ENCODE data around the gene NOS3.
"Not testable (repeated sequence)": the region's sequence is repeated elsewhere in the genome, so short reads cannot be mapped to it uniquely, and the experiment has no call there.

NOS3 gene

DNA sequence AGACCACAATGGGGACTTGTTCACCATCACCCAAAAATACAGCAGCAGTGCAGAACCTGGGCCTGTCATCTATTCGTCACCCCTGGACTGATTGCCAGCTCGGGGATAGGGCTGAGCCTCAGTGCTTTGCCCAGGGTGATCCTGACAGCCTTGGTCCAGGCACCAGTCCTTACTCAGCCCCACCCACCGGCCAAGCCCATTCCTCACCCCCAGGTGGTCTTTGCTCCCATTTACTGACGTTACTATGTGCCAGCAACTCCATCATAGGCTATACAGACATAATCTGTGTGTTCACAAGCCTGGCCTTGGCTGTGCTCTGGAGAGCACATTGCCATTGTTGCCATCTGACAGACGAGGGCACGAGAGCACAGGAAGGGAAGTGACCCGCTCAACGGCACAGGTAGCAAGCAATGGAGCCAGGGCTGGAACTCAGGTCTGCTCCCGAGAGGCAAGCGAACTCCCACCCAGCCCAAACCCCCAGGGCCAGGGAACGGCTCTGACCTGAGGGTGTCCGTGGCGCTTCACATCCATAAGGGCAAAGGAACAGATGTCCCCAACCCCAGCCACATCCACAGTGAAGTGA lies 26.6 kb downstream of the NOS3 start:
- no peak for DNase-seq (ENCODE audit: low spot score)

DNA sequence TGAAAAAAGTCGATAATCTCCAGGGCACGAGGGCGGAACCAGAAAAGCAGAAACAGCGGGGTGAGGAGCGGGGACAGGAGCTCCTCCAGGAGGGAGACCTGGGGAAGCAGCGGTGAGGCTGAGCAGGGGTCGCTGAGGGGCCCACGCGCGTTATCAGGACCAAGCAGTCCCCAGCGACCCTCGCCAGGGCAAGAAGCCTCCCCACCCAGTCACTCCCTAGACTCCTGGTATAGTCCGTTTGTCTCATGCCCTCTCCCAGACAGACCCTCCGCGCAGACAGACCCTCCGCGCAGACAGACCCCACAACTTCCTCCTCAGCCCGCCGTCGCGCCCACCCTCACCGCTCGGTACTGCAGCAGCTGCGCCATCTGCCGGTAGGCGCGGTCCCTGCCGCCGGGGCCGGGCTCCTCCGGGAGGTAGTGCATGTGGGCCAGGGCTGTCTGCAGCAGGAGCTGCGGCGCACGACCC lies 27.2 kb downstream of the NOS3 start:
- peak; percentile 93 for DNase-seq (ENCODE audit: low spot score)

DNA sequence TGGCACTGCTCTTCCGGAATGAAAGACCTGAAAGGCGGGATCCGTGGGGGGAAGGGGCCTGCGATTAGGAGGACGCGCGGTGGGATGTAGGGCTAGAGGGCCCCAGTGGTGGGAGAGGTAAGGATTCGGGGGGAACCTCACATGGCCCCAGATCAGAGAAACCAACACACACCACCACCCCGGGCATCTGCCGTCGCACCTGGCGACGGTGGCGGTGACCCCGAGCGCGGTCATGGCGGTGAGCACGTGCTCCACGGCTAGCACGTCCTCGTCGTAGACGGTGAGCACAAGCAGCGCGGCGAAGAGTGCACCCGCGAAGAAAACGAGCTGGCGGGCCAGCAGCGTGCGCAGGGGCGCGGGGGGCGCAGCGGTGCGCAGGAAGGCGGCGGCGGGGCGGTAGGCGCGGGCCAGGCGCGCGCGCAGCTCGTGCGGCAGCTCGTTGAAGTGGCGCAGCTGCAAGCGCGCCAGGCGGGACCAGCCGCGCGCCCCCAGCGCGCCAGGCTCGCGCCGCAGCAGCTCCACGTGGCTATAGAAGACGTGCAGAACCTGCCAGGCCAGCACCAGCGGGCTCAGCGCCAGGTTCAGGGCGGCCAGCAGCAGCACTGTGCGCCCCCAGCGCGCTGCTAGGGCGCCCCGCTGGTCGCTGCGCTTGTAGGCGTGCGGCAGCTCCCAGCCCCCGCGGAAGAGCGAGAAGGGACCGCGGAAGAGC lies 27.8 kb downstream of the NOS3 start:
- no peak for DNase-seq (ENCODE audit: low spot score)

DNA sequence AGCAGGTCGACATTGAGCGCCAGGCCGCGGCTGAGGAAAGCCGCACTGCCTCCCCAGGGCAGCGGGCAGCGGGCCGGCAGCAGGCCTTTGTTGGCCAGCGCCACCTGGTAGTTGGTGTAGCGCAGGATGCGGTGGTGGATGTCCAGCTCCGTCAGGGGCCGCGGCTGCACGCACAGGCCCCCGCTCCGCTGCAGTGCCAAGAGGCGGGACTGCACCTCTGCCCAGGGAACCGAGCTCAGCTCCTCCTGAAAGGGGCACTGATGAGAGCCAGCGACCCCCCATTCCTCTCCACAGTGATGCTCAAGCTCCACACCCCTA lies 28.3 kb downstream of the NOS3 start:
- DNase-seq (ENCODE audit: low spot score): no peak

DNA sequence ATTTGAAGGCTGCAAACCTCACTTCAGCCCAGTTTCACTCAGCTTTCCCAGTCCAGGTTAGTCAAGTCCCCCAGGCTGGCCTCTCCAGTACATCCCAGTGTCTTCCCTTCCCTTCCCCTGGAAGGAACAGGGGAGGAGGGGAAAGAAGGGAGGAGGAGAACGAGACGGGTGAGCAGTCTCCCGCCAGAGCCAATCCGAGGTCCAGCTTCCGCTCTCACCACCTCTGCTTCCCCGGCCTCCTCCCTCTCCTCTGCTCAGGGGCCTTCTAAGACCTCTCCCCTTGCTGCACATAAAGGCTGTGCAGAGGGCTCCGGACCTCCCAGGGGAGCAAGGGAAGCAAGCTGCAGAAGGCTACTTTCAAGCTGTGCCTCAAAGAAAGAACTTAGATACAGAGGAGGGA lies 29.4 kb downstream of the NOS3 start:
- DNase-seq (ENCODE audit: low spot score): no peak

DNA sequence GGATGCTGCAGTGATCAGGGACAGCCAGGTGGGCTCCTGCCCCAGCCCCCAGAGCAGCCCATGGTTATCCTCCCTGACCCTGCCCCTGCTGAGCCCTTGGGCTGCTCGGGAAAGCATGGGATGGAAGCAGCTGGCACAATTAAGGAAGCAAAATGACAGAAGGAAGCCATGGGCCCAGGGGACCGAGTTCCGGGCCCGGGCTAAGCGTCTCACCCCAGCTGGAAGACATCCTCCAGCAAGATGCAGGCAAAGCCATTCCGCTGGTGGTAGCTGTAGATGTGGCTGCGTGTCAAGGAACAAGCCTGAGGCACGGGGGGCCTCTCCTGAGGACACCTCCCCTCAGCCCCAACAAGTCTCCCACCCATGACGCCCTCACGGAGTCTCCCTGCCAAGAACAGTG lies 32.4 kb downstream of the NOS3 start:
- DNase-seq (ENCODE audit: low spot score): peak; percentile 73

DNA sequence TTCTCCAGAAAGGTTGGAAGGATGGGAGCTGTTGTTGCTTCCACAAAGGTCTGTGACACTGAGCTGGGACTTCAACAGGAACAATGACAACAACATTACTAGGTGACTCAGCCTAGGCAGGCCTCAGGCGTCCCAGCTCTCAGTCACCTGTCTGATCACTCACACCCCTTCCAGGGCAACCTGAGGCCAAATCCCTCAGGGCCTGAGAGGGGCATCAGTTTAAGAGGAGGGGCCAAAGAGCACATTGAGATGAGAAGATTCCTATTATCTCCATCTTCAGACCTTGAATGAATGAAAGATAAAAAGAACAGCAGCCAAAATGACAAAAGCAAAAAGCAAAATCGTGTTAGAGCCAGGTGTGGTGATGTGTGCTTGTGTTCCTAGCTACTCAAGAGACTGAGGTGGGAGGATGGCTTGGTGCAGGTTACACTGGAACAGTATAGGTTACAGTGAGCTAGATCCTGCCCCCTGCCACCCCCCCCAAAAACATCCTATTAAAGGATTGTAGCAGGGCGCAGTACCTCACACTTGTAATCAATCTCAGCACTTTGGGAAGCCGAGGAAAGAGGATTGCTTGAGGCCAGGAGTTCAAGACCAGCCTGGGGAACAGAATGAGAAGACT lies 33.7 kb downstream of the NOS3 start, which contains the start of gene ATG9B:
Gene ATG9B, minus strand, starts transcription at position 60 of the 622 bp plus-strand sequence. CDS start 71 bp downstream, outside the sequence.
- DNase-seq (ENCODE audit: low spot score): no peak

DNA sequence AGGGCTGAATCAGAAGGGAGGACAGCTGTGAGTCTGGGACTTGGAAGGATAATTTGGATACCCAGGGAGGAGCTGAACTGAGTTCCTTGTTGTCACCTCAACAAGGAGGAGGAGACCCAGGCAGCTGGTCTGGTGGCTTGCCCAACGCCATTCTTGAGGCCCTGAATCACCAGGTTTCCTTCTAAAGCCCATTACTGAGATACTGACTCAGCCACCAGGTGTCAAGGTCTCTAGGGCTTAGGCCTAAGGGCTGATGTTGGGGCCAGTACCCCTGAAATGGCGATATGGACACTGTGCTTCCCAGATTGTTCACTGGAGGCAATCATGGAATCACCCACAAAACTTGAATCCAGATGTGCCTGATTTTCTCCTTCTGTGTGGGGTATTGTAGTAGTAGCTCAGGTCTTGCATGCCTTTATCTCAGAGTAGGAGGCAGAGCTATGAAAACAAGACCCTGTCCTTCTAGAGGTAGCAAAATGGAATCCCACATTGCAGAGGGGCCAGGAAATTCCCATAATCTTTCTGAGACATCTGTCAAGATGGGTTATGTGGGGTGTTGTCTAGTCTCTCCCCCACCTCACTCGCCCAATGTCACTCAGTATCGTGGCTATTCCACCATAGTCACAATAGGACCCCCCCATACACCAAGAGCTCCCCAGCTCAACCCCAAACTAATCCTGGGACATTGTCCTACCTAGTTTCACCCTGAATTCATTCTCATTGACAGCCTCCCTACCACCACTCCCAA lies 35.3 kb downstream of the NOS3 start:
- DNase-seq (ENCODE audit: low spot score): no peak

DNA sequence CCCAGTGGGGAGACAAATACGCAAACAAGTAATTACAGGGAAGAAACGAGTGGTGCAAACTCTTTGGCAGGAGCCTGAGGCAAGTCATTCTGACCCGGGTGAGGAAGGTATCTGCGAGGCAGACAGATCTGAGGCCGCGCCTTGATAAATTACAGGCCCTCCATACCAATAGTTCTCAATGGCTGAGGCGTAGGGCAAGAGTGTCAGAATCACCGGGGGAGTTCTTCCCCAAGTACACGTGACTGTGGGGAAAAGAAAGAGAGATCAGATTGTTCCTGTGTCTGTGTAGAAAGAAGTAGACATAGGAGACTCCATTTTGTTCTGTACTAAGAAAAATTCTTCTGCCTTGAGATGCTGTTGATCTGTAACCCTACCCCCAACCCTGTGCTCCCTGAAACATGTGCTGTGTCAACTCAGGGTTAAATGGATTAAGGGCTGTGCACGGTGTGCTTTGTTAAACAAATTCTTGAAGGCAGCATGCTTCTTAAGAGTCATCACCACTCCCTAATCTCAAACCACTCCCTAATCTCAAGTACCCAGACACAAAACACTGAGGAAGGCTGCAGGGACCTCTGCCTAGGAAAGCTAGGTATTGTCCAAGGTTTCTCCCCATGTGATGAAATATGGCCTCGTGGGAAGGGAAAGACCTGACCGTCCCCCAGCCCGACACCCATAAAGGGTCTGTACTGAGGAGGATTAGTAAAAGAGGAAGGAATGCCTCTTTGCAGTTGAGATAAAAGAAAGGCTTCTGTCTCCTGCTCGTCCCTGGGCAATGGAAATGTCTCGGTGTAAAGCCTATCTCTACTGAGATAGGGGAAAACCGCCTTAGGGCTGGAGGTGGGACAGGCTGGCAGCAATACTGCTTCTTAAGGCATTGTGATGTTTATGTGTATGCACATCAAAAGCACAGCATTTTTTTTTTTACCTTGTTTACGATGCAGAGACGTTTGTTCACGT lies 36.2 kb downstream of the NOS3 start:
- not testable (repeated sequence) for DNase-seq (ENCODE audit: low spot score)

DNA sequence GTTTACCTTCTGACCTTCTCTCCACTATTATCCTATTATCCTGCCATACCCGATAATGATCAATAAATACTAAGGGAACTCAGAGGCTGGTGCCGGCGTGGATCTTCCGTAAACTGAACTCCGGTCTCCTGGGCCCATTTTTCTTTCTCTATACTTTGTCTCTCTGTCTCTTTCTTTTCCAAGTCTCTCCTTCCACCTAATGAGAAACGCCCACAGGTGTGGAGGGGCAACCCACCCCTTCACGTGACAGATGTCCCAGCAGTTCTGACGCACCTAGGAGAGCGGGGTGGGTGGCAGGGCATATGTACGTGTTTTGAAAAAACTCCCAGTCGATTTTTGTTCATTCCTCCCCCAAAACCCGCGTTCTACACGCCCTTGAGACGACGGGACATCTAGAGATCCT lies 36.9 kb downstream of the NOS3 start:
- not testable (repeated sequence) for DNase-seq (ENCODE audit: low spot score)

DNA sequence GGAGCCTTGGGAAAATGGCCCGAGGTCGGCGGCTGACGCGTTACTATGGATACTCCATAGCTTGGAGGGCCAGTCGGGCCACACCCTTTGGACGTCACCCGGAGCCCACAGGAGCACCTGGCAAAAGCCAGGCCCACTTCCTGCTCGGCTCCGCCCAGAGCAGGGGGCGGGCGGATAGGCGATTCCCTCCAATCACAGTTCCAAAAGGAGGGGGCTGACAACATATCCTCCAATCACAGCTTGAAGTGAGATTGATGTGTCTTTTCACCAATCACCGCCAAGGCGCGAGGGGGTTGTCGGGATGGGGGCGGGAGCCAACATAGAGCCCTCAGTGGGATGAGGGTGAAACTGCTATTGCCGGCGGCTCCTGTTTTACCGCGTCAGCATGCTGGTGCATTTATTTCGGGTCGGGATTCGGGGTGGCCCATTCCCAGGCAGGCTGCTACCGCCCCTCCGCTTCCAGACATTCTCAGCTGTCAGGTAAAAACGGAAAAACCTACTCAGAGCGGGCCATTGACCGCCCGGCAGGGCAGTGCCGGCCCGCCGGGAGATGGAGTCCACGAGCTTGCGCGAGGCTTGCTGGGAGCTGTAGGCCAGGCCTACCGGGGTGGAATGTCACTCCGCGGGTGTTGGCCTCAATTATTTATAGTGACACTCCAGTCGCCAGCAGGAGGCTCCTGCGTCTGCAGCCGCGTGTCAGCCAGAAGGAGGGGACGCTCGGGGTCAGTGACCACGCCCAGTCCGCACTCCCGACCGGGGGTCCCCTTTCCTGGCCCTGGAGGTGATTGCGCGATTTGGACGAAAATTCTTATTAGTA lies 37.5 kb downstream of the NOS3 start, which contains the start of gene ABCB8:
Gene ABCB8, plus strand, starts transcription at position 320 of the 817 bp plus-strand sequence. Its CDS starts 66 bp downstream, at position 386.
- peak; percentile 97 for DNase-seq (ENCODE audit: low spot score)

DNA sequence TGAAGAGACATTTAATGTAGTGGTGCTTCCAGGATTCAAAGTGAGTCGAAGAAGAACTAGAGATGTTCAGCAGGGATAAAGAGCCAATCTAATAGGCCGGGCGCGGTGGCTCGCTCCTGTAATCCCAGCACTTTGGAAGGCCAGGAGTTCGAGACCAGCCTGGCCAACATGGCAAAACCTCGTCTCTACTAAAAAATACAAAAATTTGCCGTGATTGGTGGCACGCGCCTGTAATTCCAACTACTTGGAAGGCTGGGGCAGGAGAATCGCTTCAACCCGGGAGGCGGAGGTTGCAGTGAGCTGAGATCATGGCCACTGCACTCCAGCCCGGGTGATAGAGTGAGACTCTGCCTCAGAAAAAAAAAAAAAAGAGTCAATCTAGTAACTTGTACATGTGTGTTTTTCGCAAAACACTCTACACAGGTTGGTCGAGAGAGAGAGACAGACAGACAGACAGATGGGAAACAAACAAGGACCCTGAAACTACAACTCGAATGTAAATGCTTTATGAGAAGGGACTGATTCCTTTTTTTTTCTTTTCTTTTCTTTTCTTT lies 38.2 kb downstream of the NOS3 start:
- DNase-seq (ENCODE audit: low spot score): no peak

DNA sequence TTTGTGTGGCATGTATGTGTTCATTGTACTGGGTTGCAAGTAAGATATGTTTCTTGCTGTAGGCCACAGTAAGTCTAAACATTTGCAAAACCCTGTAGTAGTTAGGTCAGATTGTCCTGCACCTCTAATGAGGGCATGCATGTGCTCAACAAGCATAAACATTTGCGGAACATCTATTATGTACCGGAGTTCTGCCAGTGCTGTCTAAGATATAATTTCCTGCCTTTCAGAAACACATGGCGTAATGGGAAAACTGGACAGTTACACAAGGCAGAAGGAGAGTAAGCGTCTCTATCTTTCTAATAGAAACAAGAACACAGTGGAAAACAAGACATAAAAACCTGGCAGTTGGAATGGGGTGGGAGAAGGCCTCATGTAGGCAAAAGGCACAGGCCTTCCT lies 40.2 kb downstream of the NOS3 start:
- no peak for DNase-seq (ENCODE audit: low spot score)

DNA sequence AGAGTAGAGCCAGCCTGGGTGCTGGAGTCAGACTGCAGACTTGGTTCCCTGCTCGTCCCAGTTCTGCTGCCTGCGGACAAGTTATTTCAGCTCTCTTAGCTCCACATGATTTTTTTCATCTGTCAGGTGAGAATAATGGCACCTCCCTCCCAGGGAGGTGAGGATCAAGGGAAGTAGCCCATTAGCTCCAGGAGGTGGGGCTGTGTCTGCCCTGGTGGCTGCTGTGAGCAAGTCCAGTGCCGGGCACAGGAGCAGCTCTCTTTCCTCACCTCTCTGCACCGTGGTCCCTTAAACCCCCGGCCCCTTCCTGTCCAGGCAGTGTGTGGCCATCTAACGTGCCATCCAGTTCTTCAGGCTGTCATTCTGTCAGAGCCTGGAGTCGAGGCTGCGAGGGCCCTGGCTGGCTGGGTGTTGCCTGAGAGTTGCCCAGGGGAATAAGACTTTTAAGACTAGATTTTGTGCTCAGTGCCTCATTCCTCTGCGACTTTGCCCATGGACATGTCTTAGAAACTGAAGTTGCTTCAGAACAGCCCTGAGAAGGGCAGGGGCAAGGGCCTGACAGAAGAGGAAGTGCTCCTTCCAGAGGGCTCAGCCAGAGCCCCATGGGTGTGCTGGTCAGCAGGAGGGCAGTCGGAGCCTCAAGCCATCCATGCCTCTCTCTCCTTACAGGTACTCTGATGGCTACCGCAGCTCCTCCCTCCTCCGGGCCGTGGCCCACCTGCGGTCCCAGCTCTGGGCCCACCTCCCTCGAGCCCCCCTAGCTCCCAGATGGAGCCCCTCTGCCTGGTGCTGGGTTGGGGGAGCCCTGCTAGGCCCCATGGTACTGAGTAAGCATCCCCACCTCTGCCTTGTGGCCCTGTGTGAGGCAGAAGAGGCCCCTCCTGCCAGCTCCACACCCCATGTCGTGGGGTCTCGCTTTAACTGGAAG lies 42.4 kb downstream of the NOS3 start:
- no peak for DNase-seq (ENCODE audit: low spot score)

DNA sequence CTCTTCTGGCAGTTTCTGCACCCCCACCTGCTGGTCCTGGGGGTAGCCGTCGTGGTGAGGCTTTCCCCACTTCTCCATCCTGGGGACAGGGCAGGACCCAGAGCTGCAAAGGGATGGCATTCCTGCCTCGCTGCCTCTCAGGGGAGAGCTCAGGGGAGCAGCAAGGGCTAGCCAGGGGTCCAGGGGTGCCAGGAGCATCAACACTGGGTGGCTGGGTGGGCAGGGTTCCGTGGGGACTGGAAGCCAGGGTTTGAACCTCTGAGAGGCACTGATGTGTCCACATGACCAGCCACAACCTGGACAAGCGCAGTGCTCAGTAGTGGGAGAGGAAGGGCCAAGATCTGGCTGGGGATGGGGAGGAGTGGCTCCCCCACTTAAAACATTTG lies 43.0 kb downstream of the NOS3 start:
- DNase-seq (ENCODE audit: low spot score): no peak

DNA sequence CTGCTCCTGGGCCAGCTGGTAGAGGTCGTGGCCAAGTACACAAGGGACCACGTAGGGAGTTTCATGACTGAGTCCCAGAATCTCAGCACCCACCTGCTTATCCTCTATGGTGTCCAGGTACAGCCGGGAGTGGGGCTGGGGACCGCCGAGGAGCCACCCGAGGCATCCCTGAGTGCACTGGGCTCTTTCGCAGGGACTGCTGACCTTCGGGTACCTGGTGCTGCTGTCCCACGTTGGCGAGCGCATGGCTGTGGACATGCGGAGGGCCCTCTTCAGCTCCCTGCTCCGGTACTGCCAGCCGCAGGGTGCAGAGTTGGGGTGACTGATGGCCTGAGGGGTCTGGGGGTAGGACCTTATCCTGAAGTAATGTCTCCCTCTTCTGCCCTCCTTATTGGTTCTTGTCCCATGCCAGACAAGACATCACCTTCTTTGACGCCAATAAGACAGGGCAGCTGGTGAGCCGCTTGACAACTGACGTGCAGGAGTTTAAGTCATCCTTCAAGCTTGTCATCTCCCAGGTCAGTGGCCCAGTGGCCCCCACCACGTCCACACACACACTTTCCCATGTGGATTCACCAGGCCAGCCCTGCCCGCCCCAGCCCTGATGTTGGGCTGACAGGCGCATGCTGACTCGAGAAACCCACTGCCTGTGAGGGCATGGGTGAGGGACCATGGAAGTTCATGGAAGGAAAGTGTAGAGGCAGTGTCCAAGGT lies 43.7 kb downstream of the NOS3 start:
- no peak for DNase-seq (ENCODE audit: low spot score)

DNA sequence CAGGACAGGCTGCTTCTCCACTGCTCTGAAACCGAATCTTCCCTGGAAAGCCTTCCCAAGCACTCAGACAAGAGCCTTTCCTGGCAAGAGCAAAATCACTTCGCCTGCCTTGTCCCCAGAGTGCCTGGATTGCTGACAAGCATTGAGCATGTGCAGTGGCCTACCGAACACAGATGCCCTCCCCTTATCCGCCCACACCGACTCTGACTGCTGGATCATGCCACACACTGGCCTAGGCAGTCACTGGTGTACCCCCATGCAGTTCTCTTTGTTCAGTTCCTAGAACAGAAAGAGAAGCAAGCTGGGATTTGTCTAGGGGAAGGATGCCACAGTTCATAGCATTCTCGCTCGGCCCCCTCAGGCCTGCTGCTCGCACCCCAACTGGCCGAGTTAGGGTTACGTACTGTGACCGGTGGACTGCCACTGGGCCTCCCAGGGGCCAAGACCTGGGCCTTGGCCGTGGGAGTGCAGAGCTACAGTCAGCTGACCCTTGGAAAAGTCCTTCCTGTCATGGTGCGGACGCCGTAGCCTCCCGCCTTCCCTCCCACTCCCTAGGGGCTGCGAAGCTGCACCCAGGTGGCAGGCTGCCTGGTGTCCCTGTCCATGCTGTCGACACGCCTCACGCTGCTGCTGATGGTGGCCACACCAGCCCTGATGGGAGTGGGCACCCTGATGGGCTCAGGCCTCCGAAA lies 44.4 kb downstream of the NOS3 start:
- DNase-seq (ENCODE audit: low spot score): no peak

DNA sequence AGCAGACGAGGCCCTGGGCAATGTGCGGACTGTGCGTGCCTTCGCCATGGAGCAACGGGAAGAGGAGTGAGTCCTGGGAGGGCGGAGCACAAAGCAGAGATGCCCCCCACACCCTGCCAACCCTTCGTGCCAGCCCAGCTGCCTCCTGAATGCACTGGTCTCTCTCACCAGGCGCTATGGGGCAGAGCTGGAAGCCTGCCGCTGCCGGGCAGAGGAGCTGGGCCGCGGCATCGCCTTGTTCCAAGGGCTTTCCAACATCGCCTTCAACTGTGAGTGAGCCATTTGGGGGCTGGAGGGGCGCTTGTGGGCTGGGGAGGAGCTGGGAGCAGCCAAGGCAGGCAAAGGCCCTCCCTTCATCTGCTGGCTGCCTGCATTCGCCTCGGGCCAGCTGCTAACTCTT lies 45.1 kb downstream of the NOS3 start:
- no peak for DNase-seq (ENCODE audit: low spot score)
